ENCODE data around the gene LRRC8B. TPM values are rescaled to one million over a fixed set of nuclear protein-coding genes. Genes with fewer than 3 reads are reported as not detected.
"Not testable (repeated sequence)": the region's sequence is repeated elsewhere in the genome, so short reads cannot be mapped to it uniquely, and the experiment has no call there.

The LRRC8B gene
- total and polyA plus RNA-seq, 9 of the 15 experiments (the other 6 are each of a cell fraction or from before 2014, with no cell fraction given) = 4.3 to 43.7 (median 14.4) TPM

DNA sequence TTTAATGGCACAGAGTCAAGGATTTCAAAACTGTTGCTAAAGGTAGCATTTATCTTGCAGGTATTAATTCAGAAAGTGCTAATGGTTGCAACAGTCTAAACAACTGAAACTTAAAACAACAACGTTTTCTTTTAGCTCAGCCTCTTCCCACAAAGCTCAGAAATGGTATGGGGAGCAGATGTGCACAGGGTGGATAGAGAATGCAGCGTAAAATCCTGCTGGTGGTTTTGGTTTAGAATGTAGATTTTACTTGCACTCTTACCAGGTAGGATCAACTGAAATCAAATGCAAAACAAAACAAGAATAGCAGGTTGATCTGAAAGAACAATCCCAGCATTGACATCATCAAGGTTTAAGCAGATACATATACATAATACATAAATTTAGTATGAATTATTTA lies 104.5 kb downstream of the LRRC8B start:
- no peak overlapping the region for H3K4me2 ChIP-seq (ENCODE audit: insufficient read depth, low read length)
- in situ Hi-C loops (cut with MboI) = no loop called here
- H3K79me2 ChIP-seq (ENCODE audit: control insufficient read depth, insufficient read depth, low read length) = peaks cover 7% of the 10 kb centered on the region

DNA sequence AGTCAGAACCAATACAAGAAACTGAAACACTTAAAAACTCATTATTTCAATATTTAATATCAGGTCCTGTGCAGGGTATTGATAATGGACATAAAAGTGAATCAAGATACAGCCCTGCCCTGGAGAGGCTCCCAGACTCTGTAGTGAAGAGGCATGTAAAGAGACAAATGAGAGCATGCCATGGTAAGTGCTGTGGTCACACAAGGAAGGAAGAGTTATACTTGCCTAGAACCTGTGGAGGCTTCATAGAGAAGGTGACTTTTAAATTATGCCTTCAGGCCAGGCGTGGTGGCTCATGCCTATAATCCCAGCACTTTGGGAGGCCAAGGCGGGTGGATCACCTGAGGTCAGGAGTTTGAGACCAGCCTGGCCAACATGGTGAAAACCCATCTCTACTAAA lies 105.0 kb downstream of the LRRC8B start:
- DNase-seq (ENCODE audit: extremely low read depth in 1 of 4, low spot score in 3 of 4); H3K27me3 ChIP-seq (ENCODE audit: control insufficient read depth in 2 of 2, insufficient read depth in 2 of 2, low read length in 2 of 2); ATAC-seq; H3K27ac ChIP-seq (ENCODE audit: extremely low read depth, low read depth, low read length); CTCF ChIA-PET (ENCODE audit: low intra/inter-chr PET ratio); FAIRE-seq; H3K4me3 ChIP-seq; H3K9me3 ChIP-seq (replicated peaks; ENCODE audit: control insufficient read depth, insufficient read depth, low read depth, low read length); H3K9ac ChIP-seq (ENCODE audit: insufficient read depth in 1 of 2, low read depth in 2 of 2, low read length in 2 of 2); H4K20me1 ChIP-seq (replicated peaks; ENCODE audit: control insufficient read depth, insufficient read depth, low read length); intact Hi-C loops (cut with micrococcal nuclease); H3K9me1 ChIP-seq (ENCODE audit: control insufficient read depth, insufficient read depth, low read length); in situ Hi-C loops (cut with MboI); BruUV-seq (replicated peaks); H3K36me3 ChIP-seq (ENCODE audit: control insufficient read depth, insufficient read depth, low read length); H3K4me2 ChIP-seq (ENCODE audit: insufficient read depth, low read length); H2AFZ ChIP-seq (ENCODE audit: low read depth, low read length): not testable (repeated sequence)
- POLR2A ChIA-PET = interaction anchor here (0.8 kb wide), 2 partner anchors 19 to 21 kb away, joined by 3 to 4 read pairs; no protein-coding TSS in a partner anchor
- H3K4me1 ChIP-seq (replicated peaks in 1 of 2; ENCODE audit: control insufficient read depth in 2 of 2, insufficient read depth in 2 of 2, low read length in 2 of 2) = peaks cover 13 to 20% of the 10 kb centered on the region in 2 experiments
- H3K79me2 ChIP-seq (ENCODE audit: control insufficient read depth, insufficient read depth, low read length) = peaks cover 12% of the 10 kb centered on the region
- WGBS (ENCODE audit: insufficient coverage, low coverage, missing lambda C conversion rate) = 68% methylated on average over 2 of the region's 2 CpGs

More for the DNA sequence above, 104.5 kb downstream of the LRRC8B start:
- ATAC-seq (no peak), FAIRE-seq (no peak), DNase-seq (ENCODE audit: extremely low read depth in 1 of 4, low spot score in 3 of 4) (no peak)
- H3K27me3 ChIP-seq (ENCODE audit: control insufficient read depth in 2 of 2, insufficient read depth in 2 of 2, low read length in 2 of 2) = no peaks in the 10 kb centered on the region
- ChIA-PET POLR2A (interaction anchor here (0.8 kb wide), 1 partner anchor 20 kb away, joined by 3 read pairs; no protein-coding TSS in a partner anchor), CTCF (ENCODE audit: low intra/inter-chr PET ratio) (no interaction called here)
- H3K9me1 ChIP-seq (ENCODE audit: control insufficient read depth, insufficient read depth, low read length) = no peaks in the 10 kb centered on the region
- H3K27ac ChIP-seq (ENCODE audit: extremely low read depth, low read depth, low read length) = no peak overlapping the region
- intact Hi-C loops (cut with micrococcal nuclease) = no loop called here
- H3K4me3 ChIP-seq = no peak overlapping the region
- no peak overlapping the region for H3K9ac ChIP-seq (ENCODE audit: insufficient read depth in 1 of 2, low read depth in 2 of 2, low read length in 2 of 2)
- no peaks in the 10 kb centered on the region for H4K20me1 ChIP-seq (replicated peaks; ENCODE audit: control insufficient read depth, insufficient read depth, low read length)
- H3K36me3 ChIP-seq (ENCODE audit: control insufficient read depth, insufficient read depth, low read length) = no peaks in the 10 kb centered on the region
- H3K9me3 ChIP-seq (replicated peaks; ENCODE audit: control insufficient read depth, insufficient read depth, low read depth, low read length) = no peaks in the 10 kb centered on the region
- H3K4me1 ChIP-seq (replicated peaks in 1 of 2; ENCODE audit: control insufficient read depth in 2 of 2, insufficient read depth in 2 of 2, low read length in 2 of 2) = peaks cover 12 to 20% of the 10 kb centered on the region in 2 experiments
- BruUV-seq (replicated peaks) = no TSS peak
- H2AFZ ChIP-seq (ENCODE audit: low read depth, low read length) = no peak overlapping the region
- TF ChIP-seq TEAD1 (CRISPR knock-in tag; IDR thresholded peaks at IDR 0.05) = no peak
- TF ChIP-seq ZNF77 (CRISPR knock-in tag; IDR thresholded peaks at IDR 0.05) = no peak
- TF ChIP-seq MCM5 (IDR thresholded peaks at IDR 0.05; ENCODE audit: low read depth) = no peak
- TF ChIP-seq SMARCA4 (IDR thresholded peaks at IDR 0.05) = no peak
- TF ChIP-seq MTF1 (CRISPR knock-in tag; IDR thresholded peaks at IDR 0.05; ENCODE audit: borderline replicate concordance) = no peak
- no peak for TF ChIP-seq MECOM (CRISPR knock-in tag; IDR thresholded peaks at IDR 0.05)
- TF ChIP-seq SREBF2 (CRISPR knock-in tag; IDR thresholded peaks at IDR 0.05) = no peak
- 45% methylated on average over 2 of the region's 2 CpGs for WGBS (ENCODE audit: insufficient coverage, low coverage, missing lambda C conversion rate)
